MM.1S (cell line): Measurements from ENCODE around the gene GLIS2.

Experiments
- DNase-seq: peaks from one replicate; pipeline ENCODE4 v3.0.0-alpha.2; 2015
- H2AFZ ChIP-seq: fragments of 300-600 bp; sonication (generic); 2 replicates; pipeline ENCODE4 v1.6.0; 2016; ENCODE audit warnings: antibody characterized with exemption, low read length
- H3F3A ChIP-seq: fragments of 300-600 bp; sonication (generic); 2 replicates; pipeline ENCODE4 v1.6.1; 2016; ENCODE audit warnings: mild to moderate bottlenecking, antibody characterized with exemption, low read length, moderate library complexity, mixed read lengths; ENCODE audit not compliant: insufficient read depth
- H3K27ac ChIP-seq: fragments of 300-600 bp; sonication (generic); 2 replicates; pipeline ENCODE4 v1.5.1; 2016; ENCODE audit warnings: mild to moderate bottlenecking, low read length
- H3K27me3 ChIP-seq: fragments of 300-600 bp; sonication (generic); replicated peaks from 2 replicates; pipeline ENCODE4 v1.6.0; 2016; ENCODE audit warnings: low read length; ENCODE audit not compliant: insufficient read depth
- H3K36me3 ChIP-seq: fragments of 300-600 bp; sonication (generic); replicated peaks from 2 replicates; pipeline ENCODE4 v1.6.1; 2016; ENCODE audit warnings: mild to moderate bottlenecking, low read length, mixed read lengths; ENCODE audit not compliant: insufficient read depth
- H3K4me1 ChIP-seq: fragments of 300-600 bp; sonication (generic); 2 replicates; pipeline ENCODE4 v1.6.1; 2016; ENCODE audit warnings: low read length, mixed read lengths
- H3K4me2 ChIP-seq: fragments of 300-600 bp; sonication (generic); 2 replicates; pipeline ENCODE4 v1.6.0; 2016; ENCODE audit warnings: low read depth, low read length
- H3K4me3 ChIP-seq: fragments of 300-600 bp; sonication (generic); 2 replicates; pipeline ENCODE4 v1.5.1; 2016; ENCODE audit warnings: low read length, mixed read lengths
- H3K79me2 ChIP-seq: fragments of 300-600 bp; sonication (generic); 2 replicates; pipeline ENCODE4 v1.6.1; 2016; ENCODE audit warnings: mixed run types, low read length, mixed read lengths
- H3K9ac ChIP-seq: fragments of 300-600 bp; sonication (generic); 2 replicates; pipeline ENCODE4 v1.6.1; 2016; ENCODE audit warnings: low read length, mixed read lengths
- H3K9me2 ChIP-seq: fragments of 300-600 bp; sonication (generic); replicated peaks from 2 replicates; pipeline ENCODE4 v1.6.1; 2016; ENCODE audit warnings: mild to moderate bottlenecking, low read length, mixed read lengths; ENCODE audit not compliant: insufficient read depth
- H3K9me3 ChIP-seq: fragments of 300-600 bp; sonication (generic); replicated peaks from 2 replicates; pipeline ENCODE4 v1.6.1; 2016; ENCODE audit warnings: mild to moderate bottlenecking, low read length, mixed read lengths; ENCODE audit not compliant: insufficient read depth
- H4K20me1 ChIP-seq: fragments of 300-600 bp; sonication (generic); 2 replicates; pipeline ENCODE4 v1.6.1; 2016; ENCODE audit warnings: mild to moderate bottlenecking, low read length, moderate library complexity, mixed read lengths; ENCODE audit not compliant: insufficient read depth
- CTCF ChIP-seq: fragments of 300-600 bp; sonication (generic); IDR thresholded peaks from 2 replicates; pipeline ENCODE4 v1.5.1; 2016; ENCODE audit warnings: antibody characterized with exemption, low read length, mixed read lengths
- EZH2 ChIP-seq: fragments of 300-600 bp; sonication (generic); optimal IDR thresholded peaks from 2 replicates; pipeline ENCODE3; 2017; ENCODE audit warnings: low read depth, mild to moderate bottlenecking, antibody characterized with exemption, low read length, mixed read lengths
- EZH2phosphoT487 ChIP-seq: fragments of 300-600 bp; sonication (generic); IDR thresholded peaks from 2 replicates; pipeline ENCODE4 v1.6.1; 2018; ENCODE audit warnings: antibody characterized with exemption, low read length

Gene GLIS2

GRCh38 chr16:4270595-4270994 is 45.3 kb upstream of the GLIS2 start:
- peak overlapping the region; percentile 90 for H3K4me3 ChIP-seq
- peaks cover 6% of the 10 kb centered on the region for H4K20me1 ChIP-seq
- peak overlapping the region; percentile 98 for H3K4me2 ChIP-seq
- TF ChIP-seq EZH2phosphoT487 = no peak
- TF ChIP-seq CTCF = no peak
- no peak for TF ChIP-seq EZH2
- H3K4me1 ChIP-seq = peaks cover 9% of the 10 kb centered on the region
- H3K79me2 ChIP-seq = peaks cover 68% of the 10 kb centered on the region
- H3K9me3 ChIP-seq = no peaks in the 10 kb centered on the region
- no peaks in the 10 kb centered on the region for H3K27me3 ChIP-seq
- no peak overlapping the region for H3K27ac ChIP-seq
- H3F3A ChIP-seq = peaks cover 22% of the 10 kb centered on the region
- H3K9me2 ChIP-seq = no peaks in the 10 kb centered on the region
- H3K36me3 ChIP-seq = no peaks in the 10 kb centered on the region
- peak overlapping the region; percentile 98; the same call in 1 of the 2 replicates for H3K9ac ChIP-seq
- DNase-seq = no peak
- no peak overlapping the region for H2AFZ ChIP-seq

- Histone ChIP-seq H3K36me3 (no peaks in the 10 kb centered on the region), H2AFZ (peak overlapping the region; percentile 73), H3K9me2 (no peaks in the 10 kb centered on the region), H3K27ac (peak overlapping the region; percentile 92), H3K4me1 (peaks cover 9% of the 10 kb centered on the region), H3K4me3 (peak overlapping the region; percentile 90), H3K4me2 (peak overlapping the region; percentile 98), H3F3A (peaks cover 22% of the 10 kb centered on the region), H3K27me3 (no peaks in the 10 kb centered on the region), H3K9me3 (no peaks in the 10 kb centered on the region), H3K9ac (peak overlapping the region; percentile 98), H4K20me1 (no peaks in the 10 kb centered on the region), H3K79me2 (peaks cover 59% of the 10 kb centered on the region)
- DNase-seq = peak; percentile 93
- no peak for TF ChIP-seq CTCF
- TF ChIP-seq EZH2 = no peak
- TF ChIP-seq EZH2phosphoT487 = no peak
These were observed 44.4 kb upstream of the GLIS2 start for GRCh38 chr16:4271176-4272113.

- Histone ChIP-seq H3K79me2 (peaks cover 50% of the 10 kb centered on the region), H3K4me3 (peak overlapping the region; percentile 90), H3K4me1 (peaks cover 9% of the 10 kb centered on the region), H3K4me2 (peak overlapping the region; percentile 59; the same call in 1 of the 2 replicates), H3K9me3 (no peaks in the 10 kb centered on the region), H2AFZ (peak overlapping the region; percentile 76), H4K20me1 (no peaks in the 10 kb centered on the region), H3K36me3 (no peaks in the 10 kb centered on the region), H3K27ac (peak overlapping the region; percentile 84), H3K9me2 (no peaks in the 10 kb centered on the region), H3K9ac (peak overlapping the region; percentile 98), H3K27me3 (no peaks in the 10 kb centered on the region), H3F3A (peaks cover 22% of the 10 kb centered on the region)
- DNase-seq = peak; percentile 36
- no peak for TF ChIP-seq CTCF
- TF ChIP-seq EZH2 = no peak
- no peak for TF ChIP-seq EZH2phosphoT487
These were observed 43.5 kb upstream of the GLIS2 start for GRCh38 chr16:4272114-4272956.
